IPS-18c (cell line): ENCODE measurements around the gene OGFOD3.

ENCODE experiments used
- H3K4me3 ChIP-seq: 2 replicates; pipeline ENCODE4 v1.7.0; 2013; ENCODE audit warnings: low read depth, mild to moderate bottlenecking, low read length, moderate library complexity; ENCODE audit not compliant: insufficient read depth
- H3K9me3 ChIP-seq: one replicate; pipeline ENCODE4 v1.6.1; 2013; ENCODE audit warnings: mild to moderate bottlenecking, low read length, moderate library complexity; ENCODE audit not compliant: control insufficient read depth, insufficient read depth

Gene OGFOD3

DNA sequence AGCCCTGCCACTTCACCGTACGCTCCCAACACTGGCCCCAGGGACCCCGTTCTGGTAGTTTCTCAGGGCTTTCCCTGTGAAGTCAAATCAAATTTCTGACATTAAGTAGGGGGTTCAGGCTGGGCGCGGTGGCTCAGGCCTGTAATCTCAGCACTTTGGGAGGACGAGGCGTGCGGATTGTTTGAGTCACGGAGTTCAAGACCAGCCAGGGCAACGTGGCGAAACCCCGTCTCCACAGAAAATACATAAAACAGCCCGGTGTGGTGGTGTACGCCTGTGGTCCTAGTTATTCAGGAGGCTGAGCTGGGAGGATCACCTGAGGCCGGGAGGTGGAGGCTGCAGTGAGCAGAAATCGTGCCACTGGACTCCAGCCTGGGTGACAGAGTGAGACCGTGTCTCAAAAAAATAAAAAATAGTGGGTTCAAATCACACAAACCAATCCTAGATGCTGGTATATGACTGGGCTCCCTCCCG is 31.5 kb upstream of the OGFOD3 start:
- H3K9me3 ChIP-seq: peaks cover 2% of the 10 kb centered on the region
- peak overlapping the region; percentile 97 for H3K4me3 ChIP-seq

DNA sequence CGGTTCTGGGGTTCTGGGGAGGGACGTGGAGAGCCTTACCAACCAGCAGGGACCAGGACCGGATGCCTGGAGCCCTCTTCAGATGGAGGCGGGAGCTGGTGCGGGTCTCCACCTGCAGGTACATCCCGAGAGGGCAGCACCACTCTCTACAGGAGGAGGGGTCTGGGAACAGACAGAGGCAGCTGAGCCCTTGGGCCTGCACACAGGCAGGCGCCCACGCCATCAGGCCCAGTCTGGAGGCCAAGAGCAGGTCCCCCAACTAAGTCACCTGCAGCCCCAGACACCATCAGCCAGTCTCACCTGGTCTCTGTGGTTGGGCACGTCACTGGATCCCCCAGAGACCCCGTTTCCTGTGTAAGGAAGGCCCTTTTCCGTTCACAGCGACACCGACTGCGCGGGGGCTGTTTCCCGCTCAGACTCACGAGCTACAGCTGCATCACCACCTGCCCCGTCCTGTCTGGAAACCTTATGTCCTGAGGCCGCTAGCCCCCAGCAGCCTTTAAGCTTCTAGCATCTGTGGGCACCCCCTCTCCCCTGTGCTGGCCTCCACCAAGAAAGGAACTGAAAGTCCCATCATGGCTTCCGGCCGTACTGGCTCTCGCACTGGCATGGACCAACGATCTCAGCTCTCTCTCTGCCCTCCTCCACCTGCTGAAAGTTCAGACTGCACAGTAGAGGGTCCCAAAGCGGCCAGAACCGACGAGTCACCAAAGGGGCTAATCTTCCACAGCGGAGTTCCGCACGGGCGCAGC is 30.9 kb upstream of the OGFOD3 start:
- Histone ChIP-seq H3K9me3 (peaks cover 2% of the 10 kb centered on the region), H3K4me3 (0 out of 2 replicates have a peak overlapping the region, but pooled peaks have one; percentile 97)

DNA sequence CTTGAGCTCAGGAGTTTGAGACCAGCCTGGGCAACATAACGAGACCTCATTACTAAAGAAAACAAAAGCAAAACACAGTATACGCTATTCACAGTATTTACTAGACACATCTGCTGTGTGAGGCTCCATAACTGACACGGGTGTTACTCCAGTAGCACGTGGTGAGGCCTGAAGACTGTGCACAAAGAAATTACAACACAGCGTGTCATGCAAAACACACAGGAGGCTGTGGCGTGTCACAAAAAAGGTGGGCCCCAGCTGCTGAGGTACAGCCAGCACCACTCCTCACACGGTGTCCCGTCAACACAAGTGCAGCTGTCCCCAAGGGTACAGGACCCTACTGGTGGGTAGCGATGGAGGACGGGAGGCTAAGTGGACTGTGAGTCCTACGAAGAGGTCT is 29.5 kb upstream of the OGFOD3 start:
- no peak overlapping the region for H3K4me3 ChIP-seq
- no peaks in the 10 kb centered on the region for H3K9me3 ChIP-seq

DNA sequence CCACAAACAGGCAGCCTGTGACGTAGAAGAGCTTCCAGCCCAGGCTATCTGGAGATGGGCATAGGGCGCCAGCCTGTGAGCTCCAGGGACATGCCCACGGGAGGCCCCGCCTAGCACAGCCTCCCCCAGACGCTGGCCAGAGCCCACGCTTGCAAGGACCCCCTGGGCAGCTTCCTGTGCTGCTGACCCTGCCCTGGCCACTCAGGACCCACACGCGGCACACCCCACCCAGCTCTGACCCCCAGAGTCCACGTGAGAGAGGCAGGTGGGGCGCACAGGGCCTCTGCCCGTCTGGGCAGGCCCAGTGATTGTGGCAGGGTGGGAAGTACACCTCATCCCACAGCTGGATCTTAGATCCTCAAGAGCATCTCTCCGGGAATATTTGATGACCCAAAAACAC is 28.3 kb upstream of the OGFOD3 start:
- Histone ChIP-seq H3K4me3 (no peak overlapping the region), H3K9me3 (no peaks in the 10 kb centered on the region)

DNA sequence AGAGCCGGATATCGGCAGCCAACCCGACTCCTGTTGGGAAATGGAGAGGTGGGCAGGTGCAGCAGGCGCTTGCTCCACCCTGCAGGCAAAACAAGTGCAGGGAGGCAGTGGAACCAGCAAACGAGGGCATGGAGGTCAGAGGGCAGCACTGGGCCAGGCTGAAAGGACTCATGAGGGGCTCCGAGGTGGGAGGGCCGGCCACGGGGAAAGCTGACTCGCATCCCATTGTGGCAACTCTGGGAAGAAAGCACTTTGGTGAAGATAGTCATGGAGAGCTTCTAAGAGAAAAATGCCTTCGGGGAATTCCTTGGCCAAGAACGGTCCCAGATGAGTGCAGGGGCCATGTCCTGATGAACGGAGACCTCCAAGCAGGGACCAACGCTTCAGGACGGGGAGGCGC is 27.7 kb upstream of the OGFOD3 start:
- Histone ChIP-seq H3K9me3 (no peaks in the 10 kb centered on the region), H3K4me3 (no peak overlapping the region)

DNA sequence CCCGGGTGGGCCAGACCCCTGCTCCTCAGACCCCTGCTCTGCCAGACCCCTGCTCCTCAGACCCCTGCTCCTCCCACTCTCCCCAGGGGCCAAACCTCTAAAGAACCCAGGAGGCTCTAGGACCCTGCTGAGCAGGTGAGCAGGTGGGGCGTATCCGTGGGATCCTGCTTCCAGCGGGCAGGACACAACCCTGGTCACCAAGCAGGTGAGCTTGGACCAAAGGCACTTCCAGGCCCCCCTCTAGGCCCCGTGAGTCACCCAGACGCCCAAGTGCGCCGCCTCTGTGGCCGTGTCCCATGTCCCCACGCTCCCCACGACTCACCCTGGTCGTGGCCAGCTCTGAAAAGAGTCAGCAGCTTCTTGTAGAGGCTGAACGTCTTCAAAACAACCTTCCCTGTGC is 27.2 kb upstream of the OGFOD3 start:
- no peak overlapping the region for H3K4me3 ChIP-seq
- no peaks in the 10 kb centered on the region for H3K9me3 ChIP-seq

DNA sequence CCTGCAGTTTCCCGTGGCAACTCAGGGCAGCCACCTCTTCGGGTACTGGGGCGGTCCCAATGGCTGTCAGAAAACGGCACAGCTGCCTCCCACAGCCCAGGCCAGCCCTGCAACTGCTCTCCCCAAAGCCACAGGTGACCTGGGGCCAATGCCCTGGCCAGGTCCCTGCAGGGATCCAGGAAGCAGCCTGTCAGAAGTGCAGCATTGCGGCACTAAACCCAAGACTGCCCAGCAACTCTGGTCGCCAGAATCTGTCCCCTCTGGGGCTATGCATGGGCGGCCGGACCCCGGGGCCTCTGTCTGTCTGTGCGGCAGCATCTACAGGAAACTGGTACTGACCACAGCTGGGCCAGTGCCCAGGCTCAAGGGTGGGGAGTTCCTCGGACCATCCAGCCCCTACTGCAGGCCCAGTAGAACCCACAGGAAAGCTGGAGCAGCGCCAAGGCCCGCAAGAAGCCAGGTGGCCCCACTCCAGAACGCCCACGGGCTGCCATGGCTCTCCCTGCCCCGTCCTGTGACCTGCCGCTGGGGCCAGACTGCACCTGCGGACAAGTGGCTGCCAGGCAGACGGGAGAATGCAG is 26.6 kb upstream of the OGFOD3 start:
- Histone ChIP-seq H3K9me3 (no peaks in the 10 kb centered on the region), H3K4me3 (no peak overlapping the region)

DNA sequence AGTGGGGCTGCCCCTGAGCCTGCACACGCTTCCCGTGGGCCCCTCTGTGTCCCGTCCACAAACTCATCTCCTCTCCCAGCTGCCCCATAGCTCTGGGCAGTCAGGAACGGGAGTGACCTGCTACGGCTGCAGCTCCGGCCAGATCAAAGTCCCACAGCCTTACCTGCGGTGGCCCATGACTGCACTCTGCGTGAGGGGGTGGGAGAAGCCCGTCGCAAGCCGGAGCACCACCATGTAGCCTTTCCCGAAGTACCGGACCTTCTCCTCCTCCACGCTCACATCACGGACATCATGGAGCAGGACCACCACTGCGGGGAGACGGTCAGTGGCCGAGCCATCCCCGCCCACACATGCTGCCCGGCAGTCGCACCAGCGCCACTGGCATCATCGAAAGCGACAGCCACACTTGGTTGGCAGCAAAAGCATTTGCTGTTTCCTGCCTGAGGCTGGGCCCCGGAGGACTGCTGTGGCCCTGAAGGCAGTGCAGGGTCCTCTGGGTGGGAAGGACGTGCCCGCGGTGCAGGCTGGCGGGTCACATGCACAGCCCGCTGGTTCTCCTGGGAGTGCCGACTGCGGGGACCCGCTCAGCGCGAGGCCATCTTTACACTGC is 26.0 kb upstream of the OGFOD3 start:
- H3K9me3 ChIP-seq: no peaks in the 10 kb centered on the region
- H3K4me3 ChIP-seq: no peak overlapping the region; the same call in 1 of the 2 replicates

DNA sequence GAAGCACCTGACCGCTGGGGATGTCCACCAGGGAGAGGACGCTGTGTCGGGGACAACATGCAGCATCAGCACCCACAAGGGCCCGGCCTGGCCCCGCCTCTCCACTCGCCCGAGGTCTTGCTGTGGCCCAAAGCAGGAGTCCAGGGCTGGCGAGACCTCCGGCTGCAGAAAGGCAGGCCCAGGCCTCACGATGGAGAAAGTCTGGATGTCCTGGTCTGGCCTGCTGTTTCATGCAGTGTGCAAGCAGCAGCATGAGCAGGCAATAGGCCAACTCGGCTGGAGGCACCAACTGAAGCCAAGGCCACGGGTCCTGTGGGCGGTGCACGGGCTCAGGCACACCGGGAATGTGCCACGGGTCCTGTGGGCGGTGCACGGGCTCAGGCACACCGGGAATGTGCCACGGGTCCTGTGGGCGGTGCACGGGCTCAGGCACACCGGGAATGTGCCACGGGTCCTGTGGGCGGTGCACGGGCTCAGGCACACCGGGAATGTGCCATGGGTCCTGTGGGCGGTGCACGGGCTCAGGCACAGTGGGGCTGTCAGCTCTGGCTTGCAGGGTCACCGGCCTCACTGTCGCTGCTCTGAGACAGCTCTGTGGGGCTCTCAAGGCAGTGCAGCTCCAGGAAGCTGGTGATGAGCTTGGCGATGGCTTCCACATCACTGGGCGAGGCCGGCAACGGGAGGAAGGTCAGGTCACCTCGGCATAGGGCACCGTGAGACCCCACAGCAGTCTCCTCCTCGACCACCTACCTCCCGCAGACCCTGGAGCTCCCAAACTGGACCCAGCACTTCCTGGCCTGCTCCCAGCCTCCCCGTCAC is 25.3 kb upstream of the OGFOD3 start:
- H3K4me3 ChIP-seq: no peak overlapping the region
- H3K9me3 ChIP-seq: no peaks in the 10 kb centered on the region

DNA sequence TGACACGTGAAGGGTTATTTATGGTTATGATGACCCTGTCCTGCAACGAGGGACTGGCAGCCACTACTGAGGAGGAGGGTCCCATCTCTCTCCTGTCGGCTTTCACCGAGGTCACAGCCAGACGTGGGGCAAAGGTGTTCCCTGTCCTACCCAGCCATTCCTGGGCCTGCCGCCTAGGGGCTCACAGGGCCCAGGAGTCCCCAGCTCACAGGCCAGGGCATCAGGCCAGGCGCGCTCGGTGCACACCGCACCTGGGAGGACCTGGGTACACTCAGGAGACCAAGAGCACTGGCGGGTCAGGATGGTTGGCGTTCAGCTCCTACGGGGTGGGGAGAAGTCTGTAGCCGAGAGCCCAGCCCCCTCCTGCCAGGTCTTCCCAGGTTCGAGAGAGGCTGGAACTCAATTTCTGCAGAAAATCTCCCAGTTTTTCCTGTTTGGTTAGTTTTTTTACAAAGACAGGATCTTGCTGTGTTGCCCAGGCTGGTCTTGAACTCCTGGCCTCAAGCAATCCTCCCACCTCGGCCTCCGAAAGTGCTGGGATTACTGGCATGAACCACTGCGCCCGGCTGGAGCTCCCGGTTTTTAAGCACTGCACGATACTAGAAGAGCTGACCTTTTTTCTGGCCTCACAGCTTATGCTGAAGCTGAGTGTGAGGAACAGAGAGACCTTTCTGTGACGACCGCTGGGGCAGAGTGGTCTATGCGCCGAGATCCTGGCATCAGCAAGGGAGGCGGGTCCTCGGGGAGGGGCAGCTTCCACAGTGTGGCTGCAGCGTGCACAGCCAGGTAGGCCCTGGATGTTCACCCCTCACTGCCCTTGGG is 24.5 kb upstream of the OGFOD3 start:
- H3K9me3 ChIP-seq: no peaks in the 10 kb centered on the region
- H3K4me3 ChIP-seq: no peak overlapping the region

DNA sequence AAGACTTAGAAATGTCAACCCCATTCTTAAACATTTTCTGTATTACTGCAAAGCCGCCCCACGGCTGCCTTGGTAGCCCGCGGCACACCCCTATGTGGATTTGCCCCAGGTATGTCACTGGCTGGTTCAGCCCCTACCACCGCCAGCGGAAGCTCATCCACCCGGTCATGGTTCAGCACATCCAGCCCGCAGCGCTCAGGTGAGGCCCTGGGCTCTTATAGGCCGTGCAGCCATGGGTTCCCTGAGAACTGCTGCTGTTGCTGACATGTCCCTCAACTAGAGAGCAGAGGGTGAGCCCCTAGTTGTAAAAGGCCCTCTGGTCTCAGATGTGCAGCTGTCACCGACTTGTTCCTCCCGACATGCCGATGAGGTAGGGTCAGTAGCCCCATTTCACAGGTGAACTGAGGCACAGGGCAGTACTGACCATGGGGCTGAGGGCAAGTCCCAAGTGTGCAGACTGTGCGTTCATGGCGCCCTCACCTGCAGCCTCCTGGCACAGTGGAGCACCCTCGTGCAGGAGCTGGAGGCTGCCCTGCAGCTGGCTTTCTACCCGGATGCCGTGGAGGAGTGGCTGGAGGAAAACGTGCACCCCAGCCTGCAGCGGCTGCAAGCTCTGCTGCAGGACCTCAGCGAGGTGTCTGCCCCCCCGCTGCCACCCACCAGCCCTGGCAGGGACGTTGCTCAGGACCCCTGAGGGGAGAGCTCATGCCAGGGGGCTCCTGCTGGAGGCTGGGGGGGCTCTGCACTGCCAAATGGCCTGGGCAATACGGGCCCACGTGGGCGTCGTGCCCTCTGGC is 23.5 kb upstream of the OGFOD3 start:
- Histone ChIP-seq H3K4me3 (no peak overlapping the region), H3K9me3 (no peaks in the 10 kb centered on the region)

DNA sequence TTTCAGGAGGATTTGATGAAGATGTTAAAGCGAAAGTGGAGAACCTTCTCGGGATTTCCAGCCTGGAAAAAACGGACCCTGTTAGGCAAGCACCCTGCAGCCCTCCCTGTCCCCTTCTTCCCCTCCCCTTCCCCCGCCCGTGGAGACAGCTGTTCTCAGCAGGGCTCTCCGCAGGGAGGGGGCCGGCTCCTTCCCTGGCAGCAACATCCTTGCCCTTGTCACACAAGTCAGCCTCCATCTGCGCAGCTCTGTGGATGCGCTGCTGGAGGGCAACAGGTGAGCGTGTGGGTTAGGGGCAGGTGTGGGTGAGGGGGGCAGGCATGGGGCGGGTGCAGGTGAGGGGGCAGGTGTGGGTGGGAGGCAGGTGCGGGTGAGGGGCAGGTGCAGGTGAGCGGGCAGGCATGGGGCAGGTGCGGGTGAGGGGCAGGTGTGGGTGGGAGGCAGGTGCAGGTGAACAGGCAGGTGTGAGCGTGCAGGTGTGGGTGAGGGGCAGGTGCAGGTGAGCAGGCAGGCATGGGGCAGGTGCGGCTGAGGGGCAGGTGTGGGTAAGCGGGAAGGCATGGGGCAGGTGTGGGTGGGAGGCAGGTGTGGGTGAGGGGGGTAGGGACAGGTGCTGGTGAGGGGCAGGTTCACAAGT is 22.7 kb upstream of the OGFOD3 start:
- Histone ChIP-seq H3K9me3 (no peaks in the 10 kb centered on the region), H3K4me3 (no peak overlapping the region)

DNA sequence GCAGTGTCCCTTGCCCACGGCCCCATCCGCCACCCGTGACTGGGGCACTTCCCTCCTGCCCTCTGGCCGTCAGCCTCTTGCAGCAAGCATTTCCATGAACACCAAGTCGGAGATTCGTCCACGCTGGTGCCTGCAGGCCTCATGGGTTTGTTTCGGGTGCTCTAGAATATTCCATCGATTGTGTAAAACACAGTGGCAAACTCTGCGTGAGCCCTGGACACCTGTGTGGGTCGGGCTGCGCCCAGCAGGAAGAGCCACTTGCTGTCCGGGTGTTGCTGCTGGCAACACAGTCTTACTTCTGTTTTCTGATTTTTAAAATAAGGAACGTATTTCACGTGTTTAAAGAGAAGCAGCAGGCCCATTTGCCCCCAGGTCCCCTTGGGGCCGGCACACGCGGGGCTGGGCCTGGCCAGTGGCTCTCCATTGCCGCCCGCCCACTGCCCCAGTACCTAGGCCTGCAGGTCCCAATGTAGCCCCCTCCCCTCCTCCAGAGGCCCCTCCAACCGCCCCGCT is 22.1 kb upstream of the OGFOD3 start:
- Histone ChIP-seq H3K9me3 (no peaks in the 10 kb centered on the region), H3K4me3 (no peak overlapping the region)

DNA sequence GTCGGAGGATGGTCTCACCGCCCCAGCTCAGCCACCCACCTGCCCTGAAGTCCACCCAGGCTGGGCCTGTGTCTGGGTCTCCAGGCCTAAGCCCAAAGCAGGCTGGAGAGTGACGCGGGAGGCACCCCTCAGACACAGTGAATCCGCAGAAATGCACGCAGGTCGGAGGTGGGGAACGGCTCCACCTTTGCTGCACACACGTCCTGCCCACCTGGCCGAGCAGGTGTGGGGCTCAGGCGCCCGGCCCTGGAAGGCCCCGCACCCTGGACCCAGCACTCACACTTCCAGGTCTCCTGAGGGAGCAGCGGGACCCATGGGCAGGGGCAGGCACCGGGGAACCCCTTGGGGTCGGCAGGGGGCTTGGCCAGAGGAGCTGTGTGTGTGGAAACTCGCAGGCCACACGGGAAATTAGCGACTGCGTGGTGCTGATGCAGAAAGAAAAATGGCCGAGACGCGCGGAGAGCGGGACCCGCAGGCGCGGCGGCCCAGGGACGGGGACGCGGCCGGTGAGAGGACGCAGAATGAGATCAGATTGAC is 21.5 kb upstream of the OGFOD3 start:
- Histone ChIP-seq H3K9me3 (no peaks in the 10 kb centered on the region), H3K4me3 (no peak overlapping the region)

DNA sequence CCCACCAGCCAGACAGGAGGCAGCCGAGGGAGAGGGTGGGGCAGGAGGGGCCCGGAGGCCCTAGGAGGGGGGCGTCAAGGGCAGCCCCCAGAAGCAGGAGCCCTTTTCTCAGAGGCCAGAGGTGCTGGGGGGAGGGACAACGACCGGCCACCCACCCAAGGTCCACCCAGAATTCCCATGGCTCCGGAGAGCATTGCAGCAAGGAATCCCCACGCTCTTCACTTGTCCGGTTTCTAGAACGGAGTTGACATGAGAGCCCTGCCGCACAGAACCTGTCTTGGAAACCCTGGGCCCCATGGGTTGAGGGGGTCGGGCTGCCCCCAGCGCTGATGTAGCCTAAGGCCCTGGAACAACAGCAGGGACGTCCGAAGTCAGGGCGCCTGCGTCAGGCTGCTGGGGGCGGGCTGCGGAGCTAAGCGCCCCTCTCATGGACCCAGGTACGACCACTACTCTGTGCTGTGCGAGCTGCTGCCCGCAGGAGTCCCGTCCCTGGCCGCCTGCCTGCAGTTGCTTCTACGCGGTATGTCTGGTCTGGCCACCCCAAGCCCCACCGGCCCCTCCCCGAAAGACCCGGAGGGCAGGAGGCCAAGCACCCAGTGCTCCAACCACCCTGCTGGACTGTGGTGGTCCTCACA is 20.9 kb upstream of the OGFOD3 start:
- no peak overlapping the region for H3K4me3 ChIP-seq
- H3K9me3 ChIP-seq: no peaks in the 10 kb centered on the region
